ENCODE measurements around the gene MFN2. TPM values are rescaled to one million over a fixed set of nuclear protein-coding genes. Genes with fewer than 3 reads are reported as not detected.
"Not testable (repeated sequence)": the region's sequence is repeated elsewhere in the genome, so short reads cannot be mapped to it uniquely, and the experiment has no call there.

The MFN2 gene
- total RNA-seq, 1 donor from 2014 or later: 29.6 TPM

- peaks cover 23% of the 10 kb centered on the region for H3K4me1 Mint-ChIP-seq
- H3K27ac Mint-ChIP-seq: peak overlapping the region; percentile 69
- Histone ChIP-seq H2AFZ (replicated peaks) (no peak overlapping the region), H3K36me3 (no peaks in the 10 kb centered on the region), H3K4me2 (no peak overlapping the region), H3K79me2 (ENCODE audit: low read depth) (no peaks in the 10 kb centered on the region), H3F3A (ENCODE audit: low read depth) (peaks cover 5% of the 10 kb centered on the region), H3K9me3 (ENCODE audit: low read depth) (no peaks in the 10 kb centered on the region), H3K27ac (no peak overlapping the region), H3K27me3 (no peaks in the 10 kb centered on the region), H3K4me1 (peaks cover 14% of the 10 kb centered on the region), H4K20me1 (ENCODE audit: low read depth) (no peaks in the 10 kb centered on the region), H3K9ac (no peak overlapping the region), H3K4me3 (no peak overlapping the region)
- no peak for DNase-seq (ENCODE audit: low spot score)
- peaks cover 4% of the 10 kb centered on the region for H3K36me3 Mint-ChIP-seq
- H3K4me3 Mint-ChIP-seq: peak overlapping the region; percentile 41
- TF ChIP-seq EZH2 (IDR thresholded peaks at IDR 0.05): no peak
- no peak for TF ChIP-seq EZH2phosphoT487 (IDR thresholded peaks at IDR 0.05)
- no peak for TF ChIP-seq CTCF (IDR thresholded peaks at IDR 0.05)
- H3K27me3 Mint-ChIP-seq (ENCODE audit: insufficient read depth, low read depth): peaks cover 2% of the 10 kb centered on the region
- H3K9me3 Mint-ChIP-seq: no peaks in the 10 kb centered on the region
These were observed 58.3 kb downstream of the MFN2 start for GRCh38 chr1:12038356-12039163.

- Histone ChIP-seq H3F3A (ENCODE audit: low read depth) (peaks cover 2% of the 10 kb centered on the region), H3K4me3 (no peak overlapping the region), H3K4me1 (peaks cover 14% of the 10 kb centered on the region), H4K20me1 (ENCODE audit: low read depth) (no peaks in the 10 kb centered on the region), H3K27ac (no peak overlapping the region), H2AFZ (replicated peaks) (no peak overlapping the region), H3K4me2 (no peak overlapping the region), H3K27me3 (no peaks in the 10 kb centered on the region), H3K79me2 (ENCODE audit: low read depth) (no peaks in the 10 kb centered on the region), H3K9ac (no peak overlapping the region), H3K9me3 (ENCODE audit: low read depth) (no peaks in the 10 kb centered on the region), H3K36me3 (no peaks in the 10 kb centered on the region)
- Mint-ChIP-seq H3K36me3 (peaks cover 4% of the 10 kb centered on the region), H3K27me3 (ENCODE audit: insufficient read depth, low read depth) (peaks cover 2% of the 10 kb centered on the region), H3K27ac (no peak overlapping the region), H3K9me3 (no peaks in the 10 kb centered on the region), H3K4me1 (peaks cover 23% of the 10 kb centered on the region), H3K4me3 (no peak overlapping the region)
- no peak for TF ChIP-seq EZH2phosphoT487 (IDR thresholded peaks at IDR 0.05)
- TF ChIP-seq CTCF (IDR thresholded peaks at IDR 0.05): no peak
- no peak for TF ChIP-seq EZH2 (IDR thresholded peaks at IDR 0.05)
- no peak for DNase-seq (ENCODE audit: low spot score)
These were observed 58.9 kb downstream of the MFN2 start for GRCh38 chr1:12039164-12039525.

GRCh38 chr1:12039824-12040456 is 59.7 kb downstream of the MFN2 start:
- H3K36me3 ChIP-seq; H3K27ac Mint-ChIP-seq; H3K27ac ChIP-seq; H3K27me3 Mint-ChIP-seq (ENCODE audit: insufficient read depth, low read depth); DNase-seq (ENCODE audit: low spot score); H3K36me3 Mint-ChIP-seq; H3K79me2 ChIP-seq (ENCODE audit: low read depth); H3K4me3 Mint-ChIP-seq; H3K9ac ChIP-seq; H3K9me3 Mint-ChIP-seq; H3F3A ChIP-seq (ENCODE audit: low read depth); H3K27me3 ChIP-seq; H2AFZ ChIP-seq (replicated peaks); H3K4me3 ChIP-seq; H3K9me3 ChIP-seq (ENCODE audit: low read depth); H4K20me1 ChIP-seq (ENCODE audit: low read depth): not testable (repeated sequence)
- H3K4me1 Mint-ChIP-seq: peaks cover 23% of the 10 kb centered on the region
- peak overlapping the region; percentile 28 for H3K4me2 ChIP-seq
- H3K4me1 ChIP-seq: peaks cover 14% of the 10 kb centered on the region
